ENCODE results near the gene CCNY.

Gene CCNY

GRCh38 chr10:35359056-35359455 lies 22.7 kb downstream of the CCNY start:
- DNase-seq: no peak

- DNase-seq: no peak
Observed at GRCh38 chr10:35359873-35360272, 23.6 kb downstream of the CCNY start.

- DNase-seq: no peak
Observed at GRCh38 chr10:35362701-35363350, 26.5 kb downstream of the CCNY start.

- DNase-seq: no peak
Observed at GRCh38 chr10:35363587-35363986, 27.3 kb downstream of the CCNY start.

- no peak for DNase-seq
Observed at GRCh38 chr10:35364808-35365207, 28.5 kb downstream of the CCNY start.

- no peak for DNase-seq
Observed at GRCh38 chr10:35365994-35366393, 29.7 kb downstream of the CCNY start.

GRCh38 chr10:35367107-35367859 lies 31.0 kb downstream of the CCNY start:
- no peak for DNase-seq

GRCh38 chr10:35367982-35368381 lies 31.7 kb downstream of the CCNY start:
- DNase-seq: no peak

GRCh38 chr10:35368485-35369048 lies 32.3 kb downstream of the CCNY start:
- DNase-seq: no peak

- no peak for DNase-seq
Observed at GRCh38 chr10:35369049-35369611, 32.8 kb downstream of the CCNY start.

GRCh38 chr10:35371731-35372130 lies 35.4 kb downstream of the CCNY start:
- no peak for DNase-seq

GRCh38 chr10:35372329-35372728 lies 36.0 kb downstream of the CCNY start:
- no peak for DNase-seq

- no peak for DNase-seq
Observed at GRCh38 chr10:35375091-35375765, 38.9 kb downstream of the CCNY start.

- DNase-seq: no peak
Observed at GRCh38 chr10:35377050-35377728, 40.9 kb downstream of the CCNY start.

- no peak for DNase-seq
Observed at GRCh38 chr10:35378541-35379210, 42.4 kb downstream of the CCNY start.

GRCh38 chr10:35379226-35380137 lies 43.2 kb downstream of the CCNY start:
- DNase-seq: peak in 1 of 2 donors; percentile 43

GRCh38 chr10:35382096-35382495 lies 45.8 kb downstream of the CCNY start:
- no peak for DNase-seq

- DNase-seq: no peak
Observed at GRCh38 chr10:35384265-35384868, 48.1 kb downstream of the CCNY start.

GRCh38 chr10:35386594-35387174 lies 50.4 kb downstream of the CCNY start:
- no peak for DNase-seq

GRCh38 chr10:35387768-35388167 lies 51.5 kb downstream of the CCNY start:
- DNase-seq: no peak
